GM19193 (cell line): ENCODE results near the gene NOCT.
A peak's percentile ranks its signal among the peaks of the same experiment; 100 is the strongest.

Experiments used
- POLR2A ChIP-seq: IDR thresholded peaks from 4 replicates; pipeline ENCODE4 v1.6.1; 2011; ENCODE audit not compliant: insufficient read depth, insufficient read length; ENCODE audit errors: extremely low read depth

Gene NOCT, protein sequence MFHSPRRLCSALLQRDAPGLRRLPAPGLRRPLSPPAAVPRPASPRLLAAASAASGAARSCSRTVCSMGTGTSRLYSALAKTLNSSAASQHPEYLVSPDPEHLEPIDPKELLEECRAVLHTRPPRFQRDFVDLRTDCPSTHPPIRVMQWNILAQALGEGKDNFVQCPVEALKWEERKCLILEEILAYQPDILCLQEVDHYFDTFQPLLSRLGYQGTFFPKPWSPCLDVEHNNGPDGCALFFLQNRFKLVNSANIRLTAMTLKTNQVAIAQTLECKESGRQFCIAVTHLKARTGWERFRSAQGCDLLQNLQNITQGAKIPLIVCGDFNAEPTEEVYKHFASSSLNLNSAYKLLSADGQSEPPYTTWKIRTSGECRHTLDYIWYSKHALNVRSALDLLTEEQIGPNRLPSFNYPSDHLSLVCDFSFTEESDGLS

DNA sequence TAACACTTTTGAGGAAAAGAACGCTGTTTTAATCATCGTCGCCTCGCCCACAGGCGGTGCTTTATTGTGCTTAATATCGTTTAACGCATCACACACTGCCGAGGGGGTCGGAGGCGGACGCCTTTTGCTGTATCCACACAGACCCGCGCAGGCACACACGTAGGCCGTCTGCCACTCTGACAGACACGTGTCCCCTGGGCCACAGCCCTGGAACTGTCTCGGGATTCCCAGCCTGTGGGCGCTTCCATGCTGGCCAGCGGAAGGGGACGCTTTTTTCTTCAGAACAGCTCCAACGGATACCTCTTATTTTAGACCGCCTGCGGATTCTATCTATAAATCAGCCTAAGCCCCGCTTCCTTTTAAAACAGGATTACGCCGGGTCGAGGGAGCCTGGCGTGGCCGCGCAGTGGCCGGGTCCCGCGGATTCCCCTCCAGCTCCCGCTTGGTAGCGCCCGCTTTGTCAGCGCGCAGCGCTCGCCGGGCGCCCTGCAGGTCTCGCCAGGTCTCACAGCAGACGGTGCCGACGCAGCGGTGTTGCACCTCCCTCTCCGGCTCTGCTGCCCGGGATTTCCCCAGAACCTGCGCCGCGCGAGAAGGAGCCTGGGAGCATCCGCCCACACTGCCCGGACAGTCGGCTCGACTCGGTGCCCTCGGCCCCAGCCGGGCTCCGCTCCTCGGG lies at the start of gene NOCT:
Gene NOCT (plus strand): TSS at position 513 of the 679 bp plus-strand sequence. CDS start 201 bp downstream, outside the sequence.
- TF ChIP-seq POLR2A = peak; percentile 99

DNA sequence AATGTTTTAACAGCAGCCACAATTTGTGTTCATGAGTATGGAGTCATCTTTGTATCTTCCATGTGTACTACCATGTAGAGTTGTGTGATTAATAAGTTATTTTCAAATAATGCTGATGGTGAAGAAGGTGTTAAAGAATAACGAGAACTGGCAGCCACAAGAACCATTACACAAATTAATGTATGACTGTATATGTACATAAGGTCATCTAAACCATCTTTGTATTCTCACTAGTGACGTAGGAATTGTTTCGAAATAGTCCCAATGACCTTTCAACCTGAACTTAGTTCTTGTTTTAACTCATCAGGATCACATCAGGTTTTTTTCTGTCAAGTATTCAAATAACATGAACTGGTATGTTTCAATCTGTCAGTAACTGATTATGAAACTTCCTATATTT lies 48.3 kb upstream of the NOCT start:
- no peak for TF ChIP-seq POLR2A

DNA sequence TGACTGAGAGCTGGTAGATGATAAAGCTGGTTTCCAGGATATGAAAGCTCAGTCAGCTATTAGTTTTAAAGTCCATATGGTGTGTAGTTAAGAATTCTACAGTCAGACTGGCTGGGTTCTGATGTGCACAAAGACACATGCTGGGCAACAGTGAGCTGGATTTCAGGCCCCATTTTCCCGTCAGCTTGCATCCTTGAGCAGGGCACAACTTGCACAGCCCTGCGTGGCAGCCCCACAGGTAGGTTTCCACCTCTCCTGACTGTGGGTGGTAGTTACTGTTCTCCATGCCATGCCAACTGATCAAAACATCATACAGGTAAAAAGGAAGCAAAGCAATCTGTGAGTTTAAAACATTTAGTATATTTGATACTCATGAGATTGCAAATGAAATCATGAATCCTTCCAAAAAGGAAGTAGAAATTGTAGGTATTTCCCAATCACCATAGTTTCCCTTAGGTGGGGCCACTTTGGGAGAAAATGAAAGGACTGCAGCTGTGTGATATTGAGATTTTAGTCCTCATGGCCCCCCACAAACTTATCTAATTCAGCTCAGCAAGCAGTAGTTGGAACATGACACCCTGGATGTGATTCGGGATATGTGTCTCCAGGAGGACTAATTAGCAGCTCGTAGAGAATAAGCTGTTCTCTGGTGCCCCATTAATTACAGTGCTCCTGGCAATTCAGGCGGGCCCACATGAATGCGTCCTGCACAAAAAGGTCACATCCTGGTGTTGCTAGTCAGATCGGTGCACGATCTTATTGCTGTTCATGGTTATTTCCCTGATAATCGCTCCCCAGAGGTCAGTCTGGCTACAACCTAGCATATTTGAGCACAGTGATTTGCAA lies 42.4 kb upstream of the NOCT start:
- TF ChIP-seq POLR2A = no peak

DNA sequence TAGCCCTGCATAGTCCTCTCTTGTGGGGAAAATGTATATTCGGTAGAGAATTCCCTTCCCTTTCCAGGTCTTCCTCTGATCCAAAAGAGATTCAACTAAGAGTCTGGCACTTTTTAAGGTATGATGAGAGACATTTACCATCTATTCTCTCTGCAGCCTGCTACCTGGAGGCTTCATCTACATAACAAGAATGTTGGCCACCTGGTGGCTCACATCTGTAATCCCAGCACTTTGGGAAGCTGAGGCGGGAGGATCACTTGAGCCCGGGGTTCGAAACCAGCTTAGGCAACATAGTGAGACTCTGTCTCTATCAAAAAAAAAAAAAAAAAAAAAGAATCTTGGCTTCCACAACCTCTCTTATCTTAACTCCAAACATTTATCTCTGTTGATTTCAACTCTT lies 40.4 kb upstream of the NOCT start:
- TF ChIP-seq POLR2A = no peak

DNA sequence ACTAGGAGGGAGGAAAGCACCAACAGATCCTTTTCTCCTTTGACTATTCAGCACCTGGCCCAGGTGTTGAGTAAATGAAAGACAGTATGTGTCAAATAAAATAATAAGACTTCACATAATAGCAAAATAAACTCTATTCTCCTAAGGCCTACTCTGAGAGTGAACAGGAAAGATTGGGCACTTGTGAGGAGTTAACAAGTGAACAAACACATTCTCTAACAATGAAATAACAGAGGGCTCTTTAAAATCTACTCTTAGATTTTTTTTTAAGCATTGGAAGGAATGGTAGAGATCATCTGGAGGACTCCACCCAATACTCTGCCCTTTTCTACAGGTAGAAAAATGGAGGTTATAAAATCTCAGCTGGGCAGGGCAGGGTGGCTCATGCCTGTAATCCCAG lies 39.1 kb upstream of the NOCT start:
- TF ChIP-seq POLR2A = no peak

DNA sequence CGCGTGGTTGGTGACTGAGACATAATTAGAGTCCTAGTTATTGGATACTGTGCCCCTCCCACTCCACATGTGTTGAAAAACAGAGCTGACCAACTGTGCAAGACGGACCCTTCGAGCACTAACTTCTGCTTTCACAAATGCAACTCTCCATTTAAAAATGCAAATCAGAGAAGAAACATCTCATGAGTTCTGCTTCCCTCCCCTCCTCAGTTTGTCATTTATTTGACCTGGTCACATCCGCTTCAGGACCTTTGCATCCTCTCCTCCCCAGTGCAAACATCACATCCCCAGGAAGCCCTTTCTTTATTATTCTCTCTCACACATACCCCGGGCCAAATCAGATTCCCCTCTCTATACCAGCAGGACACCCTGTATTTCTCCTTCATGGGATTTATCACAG lies 38.1 kb upstream of the NOCT start:
- TF ChIP-seq POLR2A = no peak

DNA sequence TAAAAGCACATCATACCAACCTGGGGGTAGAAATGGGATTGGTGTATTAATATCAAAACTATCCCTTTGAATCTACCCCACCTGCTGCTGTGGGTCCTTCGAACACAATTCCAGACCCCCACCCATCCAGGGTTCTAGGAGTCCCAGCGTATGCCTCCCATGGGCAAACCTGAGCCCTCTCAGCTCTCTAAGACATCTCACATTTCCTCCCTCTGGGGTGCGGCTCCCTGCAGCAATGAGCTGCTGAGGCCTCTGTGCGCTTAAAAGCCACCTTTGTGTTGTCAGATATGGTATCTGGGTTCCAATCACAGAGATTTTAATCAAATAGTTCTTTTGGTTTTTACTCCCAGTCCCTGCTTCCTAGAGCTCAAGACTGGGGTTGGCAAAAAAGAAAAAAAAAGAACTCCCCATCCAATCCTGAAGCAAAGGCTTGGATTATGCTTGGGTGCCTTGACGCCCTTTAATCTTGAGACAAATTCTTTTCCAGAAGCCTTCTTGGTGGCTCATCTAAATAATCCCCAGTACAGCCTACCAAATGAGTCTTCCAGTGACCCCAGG lies 37.5 kb upstream of the NOCT start:
- TF ChIP-seq POLR2A = no peak

DNA sequence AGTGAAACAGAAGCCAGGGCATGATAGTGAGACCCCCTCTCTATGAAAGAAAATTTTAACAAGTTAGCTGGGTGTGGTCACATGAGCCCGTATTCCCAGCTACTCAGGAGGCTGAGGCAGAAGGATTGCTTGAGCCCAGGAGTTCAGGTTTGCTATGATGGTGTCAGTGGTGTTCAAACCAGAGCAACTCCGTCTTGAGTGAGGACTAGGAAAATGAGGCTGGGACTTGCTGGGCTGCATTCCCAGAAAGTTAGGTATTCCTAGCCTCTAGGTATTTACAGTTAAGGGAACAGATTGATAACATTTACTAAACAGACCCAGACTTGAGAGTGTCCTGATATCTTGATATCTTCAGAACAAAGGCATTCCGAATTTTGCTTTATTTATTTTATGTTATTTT lies 37.0 kb upstream of the NOCT start:
- TF ChIP-seq POLR2A = no peak

DNA sequence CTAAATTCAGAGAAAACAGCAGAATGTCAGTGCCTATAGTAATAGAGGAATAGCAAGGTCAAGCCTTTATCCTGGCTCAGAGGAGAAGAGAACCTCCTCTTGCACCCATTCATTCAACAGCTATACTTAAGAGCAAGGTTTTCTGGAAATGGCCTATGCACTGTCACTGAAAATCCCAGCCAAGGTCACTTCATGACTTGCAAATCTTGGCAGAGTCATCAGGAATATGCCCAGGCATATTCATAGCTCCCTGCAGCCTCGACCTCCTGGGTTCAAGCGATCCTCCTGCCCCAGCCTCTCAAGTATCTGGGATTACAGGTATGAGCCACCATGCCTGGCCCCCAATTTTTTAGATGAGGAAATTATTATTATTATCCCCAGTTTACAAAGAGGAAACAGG lies 35.8 kb upstream of the NOCT start:
- no peak for TF ChIP-seq POLR2A

DNA sequence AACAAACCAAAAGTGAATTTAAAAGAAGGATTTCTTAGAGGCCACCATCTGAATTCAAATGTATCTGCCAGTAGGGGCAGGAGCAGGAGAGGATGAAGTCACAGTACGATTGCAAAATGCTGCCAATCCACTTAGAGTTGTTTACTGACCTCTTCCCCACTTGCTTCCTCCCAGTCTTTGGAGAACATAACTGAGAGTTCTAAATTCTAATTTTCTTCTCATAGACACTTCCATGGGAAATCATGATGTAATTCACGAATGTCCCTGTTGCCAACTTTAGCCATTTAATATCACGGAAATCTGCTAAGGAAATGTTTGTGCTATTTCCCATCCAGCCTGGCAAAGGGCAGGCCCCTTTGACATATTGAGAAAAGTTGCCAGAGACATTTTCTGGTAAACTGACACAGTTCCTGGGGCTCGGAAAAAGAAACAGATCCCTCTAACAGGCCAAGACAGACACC lies 33.6 kb upstream of the NOCT start:
- TF ChIP-seq POLR2A = no peak

DNA sequence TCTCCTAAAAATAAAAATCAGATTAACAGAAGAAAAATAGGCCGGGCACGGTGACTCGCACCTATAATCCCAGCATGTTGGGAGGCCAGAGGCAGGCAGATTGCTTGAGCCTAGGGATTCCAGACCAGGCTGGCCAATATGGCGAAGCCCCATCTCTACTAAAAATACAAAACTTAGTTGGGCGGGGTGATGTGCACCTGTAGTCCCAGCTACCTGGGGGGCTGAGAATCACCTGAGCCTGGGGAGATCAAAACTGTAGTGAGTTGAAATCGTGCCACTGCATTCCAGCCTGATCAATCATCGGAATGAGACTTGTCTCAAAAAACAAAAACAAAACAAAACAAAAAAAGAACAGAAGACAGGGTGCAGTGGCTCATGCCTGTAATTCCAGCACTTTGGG lies 32.8 kb upstream of the NOCT start:
- TF ChIP-seq POLR2A = no peak

DNA sequence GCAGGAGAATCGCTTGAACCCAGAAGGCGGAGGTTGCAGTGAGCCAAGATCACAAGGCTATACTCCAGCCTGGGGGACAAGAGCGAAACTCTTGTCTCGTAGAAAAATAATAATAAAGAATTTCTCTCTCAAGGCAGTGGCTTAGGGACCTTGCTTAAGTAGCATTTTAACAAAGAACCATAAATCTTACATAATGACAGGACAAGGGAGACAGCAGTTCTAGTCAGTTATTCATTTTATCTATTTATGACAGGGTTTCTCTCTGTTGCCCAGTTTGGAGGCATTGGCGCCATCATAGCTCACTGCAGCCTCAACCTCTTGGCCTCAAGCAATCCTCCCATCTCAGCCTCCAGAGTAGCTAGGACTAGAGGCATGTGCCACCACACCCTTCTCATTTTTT lies 31.9 kb upstream of the NOCT start:
- TF ChIP-seq POLR2A = no peak

DNA sequence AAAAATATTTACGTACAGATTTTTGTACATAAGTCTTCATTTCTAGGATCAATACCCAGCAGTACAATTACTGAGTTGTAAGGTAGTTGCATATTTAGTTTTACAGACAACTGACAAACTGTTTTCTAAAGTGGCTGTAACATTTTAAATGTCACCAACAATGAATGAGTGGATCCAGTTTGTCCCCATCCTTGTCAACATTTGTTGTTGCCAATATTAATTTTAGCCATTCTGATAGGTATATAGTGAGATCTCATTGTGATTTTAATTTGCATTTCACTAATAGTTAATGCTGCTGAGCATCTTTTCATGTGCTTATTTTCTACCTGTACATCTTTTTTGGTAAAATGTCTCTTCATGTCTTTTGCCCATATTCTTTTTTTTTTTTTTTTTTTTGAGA lies 30.9 kb upstream of the NOCT start:
- no peak for TF ChIP-seq POLR2A

DNA sequence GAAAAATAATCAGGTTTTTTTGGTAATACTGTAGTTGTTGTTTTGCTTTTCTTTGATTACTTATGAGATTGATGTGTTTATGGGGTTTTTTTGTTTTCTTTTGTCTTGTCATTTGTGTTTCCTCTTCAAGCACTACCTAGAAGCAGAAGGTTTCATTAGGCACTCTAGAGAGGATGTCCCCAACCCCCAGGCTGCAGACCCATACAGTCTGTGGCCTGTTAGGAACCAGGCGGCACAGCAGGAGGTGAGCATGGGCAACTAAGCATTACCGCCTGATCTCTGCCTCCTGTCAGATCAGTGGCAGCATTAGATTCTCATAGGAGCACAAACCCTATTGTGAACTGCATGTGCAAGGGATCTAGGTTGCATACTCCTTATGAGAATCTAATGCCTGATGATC lies 22.9 kb upstream of the NOCT start:
- no peak for TF ChIP-seq POLR2A

DNA sequence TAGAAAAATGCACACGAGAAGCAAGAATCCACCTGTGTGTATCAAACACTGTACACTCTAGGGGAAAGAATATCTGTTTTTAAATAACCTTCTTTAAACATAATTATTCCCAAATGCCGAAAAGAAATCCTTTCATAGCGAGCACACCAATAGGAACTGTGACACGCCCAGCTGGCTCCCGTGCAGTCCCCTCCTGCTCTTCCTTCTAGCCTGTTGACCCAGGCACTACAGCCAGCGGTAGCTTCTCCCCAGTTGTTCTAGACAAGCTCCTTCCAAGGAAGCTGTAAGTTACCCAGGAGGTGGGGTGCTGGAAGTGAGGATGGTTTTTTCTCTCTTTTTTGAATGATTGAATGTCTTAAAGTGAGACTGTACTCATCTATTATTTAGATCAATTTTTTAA lies 19.5 kb upstream of the NOCT start:
- no peak for TF ChIP-seq POLR2A

DNA sequence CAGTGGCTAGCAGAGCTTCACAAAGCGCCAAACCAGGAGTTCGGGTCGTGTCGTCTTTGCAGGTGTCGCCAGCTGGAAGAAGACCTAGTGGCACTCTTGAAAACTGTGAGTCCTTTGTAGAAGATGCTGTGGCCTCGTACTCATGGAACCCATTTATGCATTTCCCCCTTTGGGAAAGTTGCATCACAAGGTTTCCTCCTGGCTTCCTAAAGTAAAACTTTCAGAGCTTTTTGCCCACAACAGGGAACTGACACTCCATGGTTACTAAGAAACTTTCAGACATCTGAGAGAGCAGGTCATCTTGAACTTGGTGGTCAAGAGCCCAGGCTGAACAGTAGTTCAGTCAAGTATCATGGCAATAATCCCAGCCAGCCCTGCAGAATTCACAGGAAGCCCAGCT lies 15.9 kb upstream of the NOCT start:
- no peak for TF ChIP-seq POLR2A

DNA sequence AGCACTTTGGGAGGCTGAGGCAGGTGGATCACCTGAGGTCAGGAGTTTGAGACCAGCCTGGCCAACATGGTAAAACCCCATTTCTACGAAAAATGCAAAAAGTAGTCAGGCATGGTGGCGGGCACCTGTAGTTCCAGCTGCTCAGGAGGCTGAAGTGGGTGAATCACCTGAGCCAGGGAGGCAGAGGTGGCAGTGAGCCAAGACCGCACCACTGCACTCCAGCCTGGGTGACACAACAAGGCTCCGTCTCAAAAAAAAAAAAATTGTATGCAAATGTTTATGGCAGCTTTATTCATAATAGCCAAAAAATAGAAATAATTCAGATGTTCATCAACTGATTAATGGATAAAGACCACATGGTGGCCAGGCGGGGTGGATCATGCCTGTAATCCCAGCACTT lies 9.8 kb upstream of the NOCT start:
- no peak for TF ChIP-seq POLR2A
